HG03280 (cell line): ENCODE results near the gene LMBR1L.
"Not testable (repeated sequence)": the region's sequence is repeated elsewhere in the genome, so short reads cannot be mapped to it uniquely, and the experiment has no call there.

Source experiments
- ATAC-seq: cut with Tn5 transposase; IDR thresholded peaks from one replicate; pipeline ENCODE4 v1.9.1; 2021; ENCODE audit warnings: mild to moderate bottlenecking, moderate library complexity; ENCODE audit not compliant: unreplicated experiment

Gene LMBR1L, protein sequence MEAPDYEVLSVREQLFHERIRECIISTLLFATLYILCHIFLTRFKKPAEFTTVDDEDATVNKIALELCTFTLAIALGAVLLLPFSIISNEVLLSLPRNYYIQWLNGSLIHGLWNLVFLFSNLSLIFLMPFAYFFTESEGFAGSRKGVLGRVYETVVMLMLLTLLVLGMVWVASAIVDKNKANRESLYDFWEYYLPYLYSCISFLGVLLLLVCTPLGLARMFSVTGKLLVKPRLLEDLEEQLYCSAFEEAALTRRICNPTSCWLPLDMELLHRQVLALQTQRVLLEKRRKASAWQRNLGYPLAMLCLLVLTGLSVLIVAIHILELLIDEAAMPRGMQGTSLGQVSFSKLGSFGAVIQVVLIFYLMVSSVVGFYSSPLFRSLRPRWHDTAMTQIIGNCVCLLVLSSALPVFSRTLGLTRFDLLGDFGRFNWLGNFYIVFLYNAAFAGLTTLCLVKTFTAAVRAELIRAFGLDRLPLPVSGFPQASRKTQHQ

DNA sequence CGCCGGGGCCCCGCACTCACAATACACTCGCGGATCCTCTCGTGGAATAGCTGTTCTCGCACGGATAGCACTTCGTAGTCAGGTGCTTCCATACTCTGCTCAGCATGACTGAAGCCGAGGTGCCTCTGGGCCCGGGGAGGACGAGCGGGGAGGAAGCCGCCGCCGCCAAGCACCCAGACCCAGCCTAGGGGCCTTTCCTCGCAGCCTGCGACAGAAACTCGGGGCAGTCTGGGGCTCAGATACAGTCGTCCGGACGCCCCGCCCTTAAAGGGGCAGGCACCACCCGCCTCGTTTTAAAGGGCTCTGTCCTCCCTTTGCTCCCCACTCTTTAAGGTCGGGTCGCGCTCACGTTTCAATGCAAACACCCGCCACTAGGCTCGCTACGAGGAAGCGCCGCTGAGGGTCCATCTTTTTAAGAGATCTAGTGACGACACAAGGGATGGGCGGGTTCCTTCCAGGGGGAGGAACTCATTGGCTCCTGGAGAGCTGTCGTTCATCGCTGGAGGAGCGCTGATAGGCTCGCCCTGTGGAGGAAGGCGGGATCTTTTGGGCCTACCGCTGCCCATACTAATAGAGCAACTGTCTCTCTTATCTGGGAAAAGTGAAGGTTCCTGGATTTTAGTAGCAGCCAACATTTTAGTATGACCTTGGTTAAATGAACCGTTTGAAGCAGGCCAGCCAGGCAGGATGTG lies at the start of gene LMBR1L:
LMBR1L (minus strand) TSS at position 384 of the 692 bp plus-strand sequence; CDS start at position 92, 292 bp downstream.
- peak; percentile 98 for ATAC-seq

DNA sequence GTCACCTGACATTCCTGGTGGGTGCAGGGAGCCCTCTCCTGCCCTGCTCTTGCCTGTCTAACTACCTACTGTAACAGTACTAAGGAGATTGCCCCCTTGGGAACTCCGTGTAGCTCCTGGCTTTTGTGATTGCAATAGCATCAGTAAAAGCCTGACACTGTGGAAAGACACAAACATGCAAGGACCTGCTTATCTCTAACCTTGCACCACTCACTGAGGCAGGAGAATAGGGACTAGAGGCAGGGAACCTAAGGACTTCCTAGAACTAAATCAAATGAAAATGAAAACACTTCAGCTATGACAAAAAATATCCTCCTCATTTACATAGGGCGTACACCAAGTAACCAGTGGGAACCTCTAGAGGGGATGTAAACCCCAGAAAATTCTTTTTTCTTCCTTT lies 49.8 kb upstream of the LMBR1L start:
- ATAC-seq, result no peak

DNA sequence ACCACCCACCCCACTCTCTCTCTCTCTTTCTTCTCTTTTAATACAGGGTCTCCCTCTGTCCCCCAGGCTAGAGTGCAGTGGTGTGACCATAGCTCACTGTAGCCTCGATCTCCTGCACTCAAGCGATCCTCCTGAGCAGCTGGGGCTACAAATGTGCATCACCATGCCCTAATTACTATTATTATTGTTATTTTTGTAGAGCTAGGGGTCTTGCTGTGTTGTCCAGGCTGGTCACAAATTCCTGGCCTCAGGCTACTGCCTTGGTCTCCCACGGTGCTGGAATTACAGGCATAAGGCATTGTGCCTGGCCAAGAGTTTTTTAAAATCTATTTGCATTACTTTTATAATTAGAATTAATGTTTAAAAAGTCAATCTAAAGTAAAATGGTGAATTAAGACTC lies 43.6 kb upstream of the LMBR1L start:
- ATAC-seq, result no peak

DNA sequence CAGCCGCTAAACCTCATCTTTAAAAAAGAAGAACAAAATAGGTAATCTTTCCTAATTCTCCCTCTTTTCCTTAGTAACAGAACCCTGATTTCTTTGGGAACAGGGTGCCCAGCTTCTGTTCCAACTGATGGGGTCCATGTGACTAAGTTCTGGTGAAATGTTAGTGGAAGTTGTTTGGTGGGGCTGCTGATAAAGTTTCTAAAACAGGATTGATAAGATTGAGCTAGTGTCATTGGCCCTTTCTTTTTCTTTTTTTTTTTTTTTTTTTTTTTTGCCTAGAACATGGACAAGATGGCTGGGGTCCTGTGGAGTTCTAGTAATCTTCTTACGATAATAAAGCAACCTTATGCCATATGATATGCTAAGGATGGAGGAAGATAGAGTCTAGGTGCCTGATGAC lies 36.7 kb upstream of the LMBR1L start:
- no peak for ATAC-seq

DNA sequence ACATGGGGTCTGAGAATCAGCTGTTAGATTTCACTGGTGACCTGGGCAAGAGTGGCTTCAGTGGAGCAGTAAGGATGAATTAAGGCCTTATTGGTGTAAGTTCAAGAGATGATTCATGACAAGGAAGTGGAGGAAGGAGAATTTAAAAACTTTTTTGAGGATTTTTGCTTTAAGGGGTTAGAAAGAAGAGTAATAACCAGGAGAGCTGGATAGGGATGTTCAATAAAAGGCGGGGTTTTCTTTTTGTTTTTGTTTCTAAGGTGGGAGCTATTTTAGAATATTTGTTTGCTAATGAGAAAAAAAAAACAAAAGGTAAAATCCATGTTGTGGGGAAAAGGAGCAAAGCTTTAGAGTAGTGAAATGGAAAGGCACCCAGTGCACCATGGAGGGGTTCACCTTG lies 35.8 kb upstream of the LMBR1L start:
- ATAC-seq, result no peak

DNA sequence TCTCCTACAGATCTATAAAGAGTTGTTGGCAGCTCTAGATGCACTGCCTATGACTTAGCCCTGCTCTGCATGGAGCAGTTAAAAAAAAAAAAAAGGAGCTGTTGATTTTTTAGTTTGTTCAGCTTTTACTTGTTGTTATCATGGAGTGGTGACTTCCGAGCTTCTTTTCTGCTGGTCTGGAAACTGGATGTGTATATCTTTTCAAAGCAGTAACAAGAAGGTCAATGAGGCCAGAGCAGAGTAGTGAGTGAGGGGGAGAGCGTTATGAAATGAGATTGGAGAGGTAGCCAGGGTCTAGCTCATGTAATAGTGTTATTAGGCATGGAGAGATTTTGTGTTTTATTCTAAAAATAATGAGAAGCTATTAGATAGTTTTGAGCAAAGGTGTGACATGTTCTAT lies 33.7 kb upstream of the LMBR1L start:
- ATAC-seq, result no peak

DNA sequence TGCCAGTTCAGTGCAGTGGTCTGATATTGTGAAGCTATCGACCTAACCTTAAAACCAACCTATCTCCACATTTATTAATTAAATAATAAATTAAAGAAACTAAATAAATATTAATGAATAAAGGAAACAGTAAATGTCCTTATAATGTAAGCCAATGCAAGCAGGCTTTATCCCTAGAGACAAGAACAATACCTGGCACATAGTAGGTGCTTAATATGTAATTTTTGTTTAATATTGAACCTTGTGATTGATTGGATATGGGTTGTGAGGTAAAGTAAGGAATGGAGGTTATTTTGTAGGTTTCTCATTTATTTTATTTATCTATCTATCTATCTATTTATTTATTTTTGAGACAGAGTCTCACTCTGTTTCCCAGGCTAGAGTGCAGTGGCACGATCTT lies 28.4 kb upstream of the LMBR1L start:
- no peak for ATAC-seq

DNA sequence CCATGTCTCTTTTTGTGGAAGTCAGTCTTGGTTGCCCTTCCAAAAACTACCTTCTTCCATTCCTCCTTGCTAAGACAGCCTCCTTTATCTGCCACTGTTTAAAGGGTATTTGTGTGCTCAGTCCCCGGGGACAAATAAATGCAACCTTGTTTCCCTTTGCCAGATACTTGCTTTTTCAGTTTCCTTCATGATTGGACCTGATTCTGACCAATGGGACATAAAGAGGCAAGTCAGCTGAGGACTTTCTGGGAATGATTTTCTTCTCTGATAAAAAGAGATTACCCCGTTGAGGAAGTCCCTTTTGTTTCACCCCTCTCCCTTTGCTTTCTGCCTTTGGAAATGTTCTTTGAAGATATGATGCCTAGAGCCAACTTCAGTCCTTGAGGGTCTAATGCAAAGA lies 27.9 kb upstream of the LMBR1L start:
- no peak for ATAC-seq

DNA sequence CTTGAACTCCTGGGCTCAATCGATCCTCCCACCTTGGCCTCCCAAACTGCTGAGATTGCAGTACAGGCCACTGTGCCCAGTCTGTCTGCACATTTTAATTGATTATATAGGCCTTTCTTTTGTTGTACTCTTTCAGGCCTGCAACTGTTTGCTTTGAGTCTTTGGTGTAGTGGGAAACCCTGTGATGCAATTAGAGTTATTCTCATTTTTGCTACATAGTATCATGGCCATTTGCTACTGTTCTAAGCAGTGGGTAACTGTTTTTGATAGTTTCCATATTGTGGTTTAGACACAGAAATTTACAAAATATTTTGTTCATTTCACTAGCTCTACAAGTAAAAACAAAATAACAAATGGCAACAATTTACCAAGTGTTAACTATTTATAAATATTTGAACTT lies 26.8 kb upstream of the LMBR1L start:
- ATAC-seq, result no peak

DNA sequence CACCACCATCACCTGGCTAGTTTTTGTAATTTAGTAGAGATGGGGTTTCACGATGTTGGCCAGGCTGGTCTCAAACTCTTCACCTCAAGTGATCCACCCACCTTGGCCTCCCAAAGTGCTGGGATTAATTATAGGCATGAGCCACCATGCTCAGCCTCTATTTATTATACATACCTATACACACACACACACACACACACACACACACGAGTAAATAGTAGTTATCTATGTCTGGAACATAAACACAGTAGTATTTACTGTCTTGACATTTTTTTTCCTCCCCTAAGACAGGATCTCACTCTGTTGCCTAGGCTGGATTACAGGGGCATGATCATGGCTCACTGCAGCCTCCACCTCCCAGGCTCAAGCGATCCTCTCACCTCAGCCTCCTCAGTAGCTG lies 26.4 kb upstream of the LMBR1L start:
- ATAC-seq, result not testable (repeated sequence)

DNA sequence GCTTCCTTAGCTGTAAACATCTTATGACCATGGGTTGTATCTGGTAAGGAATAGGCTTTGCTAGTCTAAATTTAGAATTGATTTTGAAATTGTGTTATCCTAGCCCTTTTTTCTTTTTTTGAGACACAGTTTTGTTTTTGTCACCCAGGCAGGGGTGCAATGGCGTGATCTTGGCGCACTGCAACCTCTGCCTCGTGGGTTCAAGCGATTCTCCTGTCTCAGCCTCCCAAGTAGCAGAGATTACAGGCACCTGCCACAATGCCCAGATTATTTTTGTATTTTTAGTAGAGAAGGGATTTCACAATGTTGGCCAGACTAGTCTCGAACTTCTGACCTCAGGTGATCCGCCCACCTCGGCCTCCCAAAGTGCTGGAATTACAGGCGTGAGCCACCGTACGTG lies 22.9 kb upstream of the LMBR1L start:
- no peak for ATAC-seq

DNA sequence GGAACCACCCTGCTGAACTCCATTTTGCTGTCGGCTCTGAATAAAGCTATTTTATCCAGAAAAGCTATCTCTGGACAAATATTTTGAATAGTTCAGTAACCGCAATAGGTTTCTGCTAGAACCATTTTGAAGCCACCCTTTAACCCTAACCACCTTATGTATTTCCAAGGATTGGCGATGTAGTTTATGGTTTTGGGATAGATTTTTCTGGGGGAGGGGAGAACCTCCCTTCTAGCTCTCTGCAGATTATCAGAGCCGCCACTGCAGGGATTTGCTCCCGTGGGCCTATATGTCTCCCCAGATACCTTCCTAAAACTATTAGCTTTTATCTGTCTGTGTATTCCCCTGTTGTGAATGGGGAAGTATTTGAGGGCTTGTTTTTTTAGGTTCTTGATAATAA lies 22.4 kb upstream of the LMBR1L start:
- ATAC-seq, result no peak

DNA sequence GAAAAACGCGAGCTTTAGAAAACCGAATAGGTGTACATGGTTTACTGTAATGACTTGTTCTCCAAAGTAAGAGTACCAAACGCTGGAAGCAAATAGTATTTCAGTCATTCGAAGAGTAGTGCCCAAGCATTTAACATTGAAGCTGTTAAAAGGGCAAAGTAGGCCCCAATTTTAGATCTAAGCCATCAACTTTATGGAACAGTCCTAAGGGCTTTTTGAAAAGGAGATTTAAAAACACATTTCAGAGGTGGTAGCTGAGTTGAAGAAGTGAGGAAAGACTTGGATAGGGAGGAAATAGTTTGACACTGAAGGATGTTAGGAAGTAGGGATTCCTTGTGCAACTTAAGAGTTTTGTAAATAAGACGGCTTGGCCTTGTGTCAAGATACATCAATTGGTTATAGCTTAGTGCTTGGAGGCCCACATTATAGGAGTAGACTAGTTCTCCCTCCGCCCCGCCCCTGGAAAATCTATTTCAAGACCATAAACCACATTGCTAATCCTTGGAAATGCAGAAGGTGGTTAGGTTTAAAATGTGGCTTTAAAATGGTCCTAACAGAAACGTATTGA lies 21.3 kb upstream of the LMBR1L start:
- ATAC-seq, result no peak

DNA sequence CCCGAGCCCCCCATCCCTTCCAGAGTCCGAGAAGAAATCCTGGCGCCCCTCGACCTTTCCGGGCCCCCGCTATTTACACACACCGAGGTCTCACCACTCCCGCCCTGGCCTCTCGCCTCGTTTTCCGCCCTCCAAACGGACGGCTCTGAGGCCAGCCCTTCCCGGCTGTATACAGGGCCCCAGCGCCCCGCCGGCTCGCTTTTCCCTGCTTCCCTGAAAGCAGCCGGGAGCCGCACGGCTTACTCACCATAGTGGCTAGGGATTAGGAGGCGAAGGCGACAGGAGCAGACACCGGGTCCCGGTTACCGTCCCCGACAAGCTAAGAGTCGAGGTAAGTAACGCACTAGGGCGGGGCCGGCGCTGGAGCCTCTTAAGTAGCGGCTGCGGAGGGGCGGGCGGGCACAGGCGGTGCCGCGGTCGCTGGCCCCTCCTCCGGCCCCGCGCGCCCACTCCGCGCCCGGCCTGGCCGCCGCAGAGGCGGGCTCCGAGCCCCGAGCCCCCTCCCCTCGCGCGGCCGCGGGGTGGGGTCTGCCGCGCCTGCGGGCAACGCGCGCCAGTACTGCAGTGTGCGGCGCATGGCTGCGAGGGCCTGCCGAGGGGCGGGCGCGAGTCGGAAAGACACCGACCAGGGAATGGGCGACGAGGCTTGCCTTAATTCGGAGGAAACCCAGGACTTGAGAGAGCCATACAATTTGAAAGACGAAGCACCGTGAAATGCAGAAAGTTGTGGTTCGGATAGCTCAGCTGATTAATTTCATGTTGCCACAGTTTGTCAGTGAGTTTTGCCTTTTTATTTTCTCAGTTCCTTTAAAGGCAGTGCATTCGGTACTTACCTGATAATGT lies 20.6 kb upstream of the LMBR1L start, which contains the start of gene TUBA1B:
TUBA1B (minus strand) TSS at position 345 of the 843 bp plus-strand sequence; CDS start at position 250, 95 bp downstream.
- ATAC-seq, result peak; percentile 72

DNA sequence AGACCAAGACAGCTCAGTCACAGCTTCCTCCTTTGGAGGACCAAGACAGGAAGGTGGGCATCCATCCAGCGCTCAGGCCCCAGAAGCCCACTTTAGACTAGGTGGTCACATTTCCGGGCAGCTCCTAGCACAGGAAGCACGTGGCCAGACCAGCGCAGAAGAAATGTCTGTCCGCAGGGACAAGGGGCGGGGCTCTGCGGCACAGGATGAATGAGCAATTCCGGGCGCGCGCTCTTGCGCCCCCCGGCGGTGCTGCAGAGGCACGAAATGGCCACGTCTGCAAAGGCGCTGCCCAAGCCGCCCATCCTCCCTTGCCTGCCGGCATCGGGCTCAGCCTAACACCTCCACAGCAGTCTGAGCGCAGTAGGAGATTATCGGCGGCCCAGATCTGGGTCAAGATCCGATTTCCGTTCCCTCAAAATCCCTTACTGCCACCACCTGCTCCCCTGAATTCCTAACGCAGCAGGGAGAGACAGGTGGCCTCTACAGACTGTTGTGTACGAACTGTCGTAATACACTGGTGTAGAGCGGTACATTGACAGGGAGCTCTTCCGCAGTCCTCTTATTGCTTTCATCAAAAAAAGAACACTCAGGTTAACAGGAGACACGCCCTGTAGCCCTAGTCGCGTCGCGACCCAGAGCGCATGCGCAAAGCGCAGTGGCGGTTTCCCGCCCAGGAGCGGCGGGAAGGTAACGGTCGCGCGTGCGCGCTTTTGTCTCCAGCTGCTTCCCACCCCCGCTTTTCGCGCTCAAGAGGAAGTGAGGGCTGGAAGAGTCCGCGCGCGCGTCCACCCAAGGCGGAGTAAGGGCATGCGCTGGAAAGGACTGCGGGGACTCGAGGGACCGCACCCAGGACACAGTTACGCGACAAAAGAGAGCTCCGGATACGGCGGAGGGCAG lies 19.8 kb upstream of the LMBR1L start:
- ATAC-seq, result peak; percentile 53

DNA sequence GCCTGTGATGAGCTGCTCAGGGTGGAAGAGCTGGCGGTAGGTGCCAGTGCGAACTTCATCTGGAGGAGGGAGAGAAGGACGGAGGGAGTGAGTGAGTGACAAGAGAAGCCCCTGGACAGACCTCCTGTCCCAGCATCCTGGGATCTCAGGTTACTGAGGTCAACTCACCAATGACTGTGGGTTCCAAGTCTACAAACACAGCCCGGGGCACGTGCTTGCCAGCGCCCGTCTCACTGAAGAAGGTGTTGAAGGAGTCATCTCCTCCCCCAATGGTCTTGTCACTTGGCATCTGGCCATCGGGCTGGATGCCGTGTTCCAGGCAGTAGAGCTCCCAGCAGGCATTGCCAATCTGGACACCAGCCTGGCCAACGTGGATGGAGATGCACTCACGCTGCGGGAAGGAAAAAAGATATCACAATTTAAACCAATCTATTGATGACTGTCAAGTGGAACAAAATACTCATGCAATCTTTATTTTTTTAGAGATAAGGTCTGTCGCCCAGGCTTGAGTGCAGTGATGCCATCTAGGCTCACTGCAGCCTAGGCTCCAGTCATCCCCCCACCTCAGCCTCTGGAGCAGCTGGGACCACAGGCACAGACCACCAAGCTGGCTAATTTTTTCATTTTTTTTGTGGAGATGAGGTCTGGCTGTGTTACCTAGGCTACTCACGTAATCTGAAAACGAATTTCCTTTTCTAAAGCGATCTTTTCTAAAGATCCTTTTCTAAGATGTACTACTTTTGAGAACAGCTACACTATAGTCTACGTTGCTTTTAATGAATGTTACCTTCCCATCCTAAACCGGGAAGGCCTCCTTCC lies 18.9 kb upstream of the LMBR1L start:
- no peak for ATAC-seq

DNA sequence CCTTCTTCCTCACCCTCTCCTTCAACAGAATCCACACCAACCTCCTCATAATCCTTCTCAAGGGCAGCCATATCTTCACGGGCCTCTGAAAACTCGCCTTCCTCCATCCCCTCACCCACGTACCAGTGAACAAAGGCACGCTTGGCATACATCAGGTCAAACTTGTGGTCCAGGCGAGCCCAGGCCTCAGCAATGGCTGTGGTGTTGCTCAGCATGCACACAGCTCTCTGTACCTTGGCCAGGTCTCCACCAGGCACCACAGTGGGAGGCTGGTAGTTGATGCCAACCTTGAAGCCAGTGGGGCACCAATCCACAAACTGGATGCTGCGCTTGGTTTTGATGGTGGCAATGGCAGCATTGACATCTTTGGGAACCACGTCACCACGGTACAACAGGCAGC lies 17.3 kb upstream of the LMBR1L start:
- not testable (repeated sequence) for ATAC-seq

DNA sequence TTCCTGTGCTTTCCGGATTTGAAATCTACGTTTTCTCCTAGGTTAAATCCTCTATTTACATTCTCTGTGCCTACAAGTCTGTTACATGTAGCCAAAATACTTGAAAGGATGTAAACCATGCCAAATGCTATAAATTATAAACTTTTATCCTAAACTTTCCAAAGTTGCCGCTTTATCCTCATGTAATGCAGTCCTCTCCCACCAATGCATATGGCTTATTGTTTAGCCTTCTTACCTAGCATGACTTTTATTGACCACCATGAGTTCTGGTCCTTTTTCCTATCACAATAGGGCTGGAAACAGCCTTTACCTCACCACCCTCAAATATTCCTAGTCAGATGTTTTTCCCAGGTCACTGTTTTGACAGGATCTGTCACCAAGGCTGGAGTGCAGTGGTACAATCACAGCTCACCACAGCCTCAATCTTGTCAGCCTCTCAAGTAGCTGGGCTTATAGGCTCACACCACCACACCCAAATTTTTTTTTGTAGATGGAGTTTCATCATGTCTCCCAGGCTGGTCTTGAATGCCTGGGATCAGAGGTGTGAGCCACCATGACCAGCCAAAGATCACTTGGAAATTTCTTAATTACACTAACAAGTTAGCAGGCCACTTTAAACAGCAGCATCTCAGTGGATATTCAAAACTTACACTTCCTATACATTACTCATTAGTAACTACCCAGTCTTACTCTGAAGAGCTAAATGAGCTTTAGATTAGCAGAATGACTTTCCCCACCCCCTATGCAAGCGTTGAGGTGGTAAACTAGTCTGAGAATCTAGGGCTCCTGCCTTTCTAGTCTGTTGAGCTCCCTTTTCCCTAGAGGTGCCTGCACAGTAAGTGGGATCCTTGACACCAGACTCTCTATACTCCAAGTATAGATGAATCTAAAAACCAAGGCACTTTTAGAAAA lies 16.5 kb upstream of the LMBR1L start:
- ATAC-seq, result no peak
